ENCODE data around the gene TSPAN13.
"Not testable (repeated sequence)": the region's sequence is repeated elsewhere in the genome, so short reads cannot be mapped to it uniquely, and the experiment has no call there.

Gene TSPAN13

GRCh38 chr7:16740623-16740953 lies 13.0 kb upstream of the TSPAN13 start:
- in situ Hi-C loops (cut with MboI; ENCODE audit: low sequenced_read_pairs): no loop called here

DNA sequence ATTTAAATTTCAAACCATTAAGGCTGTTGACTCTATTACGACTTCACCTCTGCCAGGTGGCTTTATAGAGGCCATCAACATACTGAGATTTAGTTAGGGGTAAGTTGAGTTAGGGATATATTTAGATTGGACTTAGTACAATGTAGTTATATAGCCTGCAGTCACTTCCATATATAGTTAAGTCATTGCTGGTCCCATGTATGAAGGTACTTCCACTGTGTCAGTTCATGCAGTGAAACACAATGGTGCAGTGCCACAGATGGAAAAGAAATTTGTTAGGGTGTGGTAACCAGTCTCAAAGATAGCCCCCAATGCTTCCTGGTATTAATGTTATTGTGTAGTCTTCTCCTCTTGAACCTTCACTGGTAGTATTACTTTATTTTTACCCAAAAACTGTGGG lies 12.6 kb upstream of the TSPAN13 start:
- in situ Hi-C loops (cut with MboI; ENCODE audit: low sequenced_read_pairs): no loop called here

DNA sequence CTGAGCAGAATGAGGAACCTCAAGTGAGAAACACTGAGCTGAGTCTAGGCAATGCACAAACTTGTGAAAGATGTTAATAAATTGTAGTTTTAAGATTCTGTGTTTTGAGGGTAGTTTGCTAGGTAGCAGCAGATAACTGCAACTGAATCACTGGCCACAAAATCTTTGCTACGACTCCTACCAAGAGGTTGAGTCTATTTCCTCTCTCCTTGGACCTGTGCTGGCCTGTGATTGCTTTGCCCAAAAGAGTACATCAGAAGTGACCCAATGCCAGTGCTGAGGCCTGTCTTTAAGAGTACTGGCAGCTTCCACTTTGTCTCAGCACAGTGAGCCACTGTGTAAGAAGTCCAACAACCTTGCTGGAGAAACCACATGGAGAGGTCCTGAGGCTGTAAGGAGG lies 11.9 kb upstream of the TSPAN13 start:
- in situ Hi-C loops (cut with MboI; ENCODE audit: low sequenced_read_pairs): no loop called here

DNA sequence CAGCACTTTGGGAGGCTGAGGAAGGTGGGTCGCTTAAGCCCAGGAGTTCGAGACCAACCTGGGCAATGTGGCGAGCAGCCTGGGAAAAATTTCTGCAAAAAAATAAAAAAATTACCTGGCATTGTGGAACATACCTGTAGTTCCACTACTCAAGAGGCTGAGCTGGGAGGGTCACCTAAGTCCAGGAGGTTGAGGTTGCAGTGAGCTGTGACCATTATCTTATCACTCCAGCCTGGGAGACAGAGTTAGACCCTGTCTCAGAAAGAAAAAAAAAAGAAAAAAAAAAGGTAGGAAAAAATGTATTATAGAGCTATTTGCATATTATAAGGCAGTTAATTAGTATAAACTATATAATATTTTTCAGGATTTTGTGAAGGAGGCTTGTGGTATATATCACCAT lies 11.0 kb upstream of the TSPAN13 start:
- in situ Hi-C loops (cut with MboI; ENCODE audit: low sequenced_read_pairs): no loop called here

GRCh38 chr7:16743236-16743635 lies 10.3 kb upstream of the TSPAN13 start:
- in situ Hi-C loops (cut with MboI; ENCODE audit: low sequenced_read_pairs): no loop called here

GRCh38 chr7:16744518-16745250 lies 8.9 kb upstream of the TSPAN13 start:
- in situ Hi-C loops (cut with MboI; ENCODE audit: low sequenced_read_pairs): no loop called here

GRCh38 chr7:16745645-16746044 lies 7.9 kb upstream of the TSPAN13 start:
- in situ Hi-C loops (cut with MboI; ENCODE audit: low sequenced_read_pairs): no loop called here

DNA sequence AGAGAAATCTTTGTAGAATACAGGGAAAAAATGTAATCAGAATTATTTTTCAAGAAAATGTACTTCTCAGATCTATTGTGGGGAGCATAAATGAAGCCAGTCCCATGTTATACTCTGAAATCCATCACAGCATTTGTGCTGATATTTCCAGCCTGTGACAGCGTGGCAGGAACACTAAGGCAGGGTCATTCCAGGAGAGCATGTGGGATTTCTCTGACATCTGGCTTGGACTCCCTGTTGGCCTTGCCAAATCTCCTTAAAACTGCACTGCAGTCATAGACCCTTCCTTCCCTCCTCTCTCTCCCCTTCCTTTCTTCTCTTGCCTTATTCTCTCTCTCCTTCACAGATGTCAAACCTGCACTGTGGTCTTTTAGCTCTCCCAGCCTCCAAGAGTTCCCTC lies 6.5 kb upstream of the TSPAN13 start:
- in situ Hi-C loops (cut with MboI; ENCODE audit: low sequenced_read_pairs): no loop called here

GRCh38 chr7:16753932-16754855 lies 639 bp downstream of the TSPAN13 start:
- in situ Hi-C loops (cut with MboI; ENCODE audit: low sequenced_read_pairs): no loop called here

DNA sequence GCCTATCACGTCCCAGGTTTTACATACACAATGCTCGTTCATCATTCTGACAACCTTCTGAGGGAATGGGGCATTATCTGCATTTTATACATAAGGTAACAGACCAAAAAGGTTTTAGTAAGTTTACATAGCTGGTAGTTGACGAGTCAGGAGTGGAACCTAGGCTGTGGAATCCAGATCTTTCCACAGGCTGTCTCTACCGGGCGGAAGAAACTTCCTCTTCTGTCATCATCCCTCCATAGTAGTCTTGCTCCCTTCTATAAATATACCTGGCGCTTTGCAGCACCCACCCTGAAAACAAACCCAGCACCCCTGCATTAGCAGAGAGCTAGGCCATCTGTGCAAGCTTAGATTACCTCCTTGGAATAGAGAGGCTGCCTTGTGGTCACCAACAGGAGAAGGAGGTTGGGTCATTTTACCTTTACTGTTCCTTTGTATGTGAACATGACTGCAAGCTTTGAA lies 1.3 kb downstream of the TSPAN13 start:
- in situ Hi-C loops (cut with MboI; ENCODE audit: low sequenced_read_pairs): no loop called here

- in situ Hi-C loops (cut with MboI; ENCODE audit: low sequenced_read_pairs): no loop called here
Observed at GRCh38 chr7:16755397-16755796, 1.8 kb downstream of the TSPAN13 start.

DNA sequence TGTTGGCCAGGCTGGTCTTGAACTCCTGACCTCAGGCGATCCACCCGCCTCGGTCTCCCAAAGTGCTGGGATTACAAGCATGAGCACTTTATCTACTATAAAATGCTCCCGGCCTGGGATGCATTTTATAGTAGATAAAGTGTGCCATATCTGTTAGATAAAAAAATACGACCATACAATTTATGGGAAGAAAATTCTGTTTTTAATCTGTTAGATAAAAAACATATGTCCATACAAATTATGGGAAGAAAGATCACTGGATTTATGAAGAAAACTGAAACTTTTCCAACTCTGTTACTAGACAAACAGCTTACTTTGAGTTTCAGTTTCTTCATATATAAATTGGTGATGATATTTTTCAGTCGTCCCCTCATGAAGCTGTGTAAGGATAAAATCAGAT lies 4.5 kb downstream of the TSPAN13 start:
- in situ Hi-C loops (cut with MboI; ENCODE audit: low sequenced_read_pairs): no loop called here

DNA sequence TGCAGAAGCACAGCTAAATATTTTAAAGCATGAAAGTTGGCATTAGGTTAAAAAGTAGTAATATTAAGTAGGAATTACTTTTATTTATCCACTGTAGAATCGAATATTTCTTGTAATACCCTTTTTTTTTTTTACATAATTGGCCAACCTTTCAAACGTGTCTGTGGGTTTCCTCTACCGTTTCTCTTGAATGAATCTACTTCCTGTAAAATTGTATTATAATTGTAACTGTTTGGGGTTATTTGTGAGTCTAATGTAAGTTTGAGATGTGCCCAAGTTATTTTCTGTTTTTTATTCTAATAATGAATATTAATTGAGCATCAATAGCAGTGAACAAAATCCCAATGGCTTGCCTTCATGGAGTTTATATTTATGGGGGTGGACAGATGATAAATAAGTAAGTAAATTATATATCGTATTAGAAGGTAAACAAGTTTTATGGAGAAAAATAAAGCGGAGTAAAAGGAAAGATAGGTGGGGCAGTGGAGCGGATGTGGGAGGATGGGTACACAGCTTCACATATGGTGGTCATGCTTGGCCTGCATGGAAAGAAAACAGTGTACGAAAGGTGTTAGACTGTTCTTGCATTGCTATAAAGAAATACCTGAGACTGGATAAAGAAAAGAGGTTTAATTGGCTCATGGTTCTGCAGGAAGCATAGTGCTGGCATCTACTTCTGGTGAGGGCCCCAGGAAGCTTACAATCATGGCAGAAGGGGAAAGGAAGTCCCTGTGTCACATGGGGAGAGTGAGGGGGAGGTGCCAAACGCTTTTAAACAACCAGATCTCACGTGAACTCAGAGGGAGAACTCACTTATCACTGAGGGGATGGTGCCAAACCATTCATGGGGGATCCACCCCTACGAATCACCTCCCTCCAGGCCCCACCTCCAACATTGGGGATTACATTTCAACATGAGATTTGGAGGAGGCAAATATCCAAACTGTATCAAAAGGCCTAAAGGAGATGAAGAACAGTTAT lies 5.4 kb downstream of the TSPAN13 start:
- in situ Hi-C loops (cut with MboI; ENCODE audit: low sequenced_read_pairs): no loop called here

GRCh38 chr7:16759840-16760239 lies 6.3 kb downstream of the TSPAN13 start:
- in situ Hi-C loops (cut with MboI; ENCODE audit: low sequenced_read_pairs): no loop called here

DNA sequence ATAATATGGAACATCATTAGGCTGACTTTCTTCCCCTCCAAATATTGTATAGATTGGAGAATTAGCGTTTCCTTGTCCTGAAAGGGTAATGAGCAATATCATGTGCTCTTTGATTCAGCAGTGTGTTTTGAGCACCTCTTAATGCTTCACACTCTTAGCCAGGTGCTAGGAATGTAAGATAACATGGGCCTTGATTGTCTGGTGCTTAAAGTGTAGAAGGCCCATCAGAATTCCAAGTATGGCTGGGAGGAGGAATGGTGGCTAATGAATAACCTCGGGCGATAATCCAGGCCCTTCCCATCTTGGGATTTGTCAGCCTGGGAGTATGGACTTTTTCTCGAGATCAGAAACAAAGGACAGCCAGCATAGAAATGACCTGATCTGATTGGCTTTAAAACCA lies 8.6 kb downstream of the TSPAN13 start:
- in situ Hi-C loops (cut with MboI; ENCODE audit: low sequenced_read_pairs): no loop called here

DNA sequence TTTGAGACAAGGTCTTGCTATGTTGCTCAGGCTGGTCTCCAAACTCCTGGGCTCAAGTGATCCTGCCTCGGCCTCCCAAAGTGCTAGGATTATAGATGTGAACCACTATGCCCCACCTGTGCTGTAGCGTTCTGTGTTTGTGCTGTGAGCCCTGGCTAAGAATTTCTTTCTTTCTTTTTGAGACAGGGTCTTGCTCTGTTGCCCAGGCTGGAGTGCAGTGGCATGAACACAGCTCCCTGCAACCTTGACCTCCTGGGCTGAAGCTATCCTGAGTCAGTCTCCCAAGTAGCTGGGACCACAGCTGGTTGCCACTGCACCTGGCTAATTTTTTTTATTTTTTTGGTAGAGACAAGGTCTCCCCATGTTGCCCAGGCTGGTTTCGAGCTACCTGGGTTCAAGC lies 11.4 kb downstream of the TSPAN13 start:
- in situ Hi-C loops (cut with MboI; ENCODE audit: low sequenced_read_pairs): no loop called here

- in situ Hi-C loops (cut with MboI; ENCODE audit: low sequenced_read_pairs): no loop called here
Observed at GRCh38 chr7:16765436-16765859, 11.9 kb downstream of the TSPAN13 start.

GRCh38 chr7:16769994-16770393 lies 16.4 kb downstream of the TSPAN13 start:
- in situ Hi-C loops (cut with MboI; ENCODE audit: low sequenced_read_pairs): not testable (repeated sequence)

DNA sequence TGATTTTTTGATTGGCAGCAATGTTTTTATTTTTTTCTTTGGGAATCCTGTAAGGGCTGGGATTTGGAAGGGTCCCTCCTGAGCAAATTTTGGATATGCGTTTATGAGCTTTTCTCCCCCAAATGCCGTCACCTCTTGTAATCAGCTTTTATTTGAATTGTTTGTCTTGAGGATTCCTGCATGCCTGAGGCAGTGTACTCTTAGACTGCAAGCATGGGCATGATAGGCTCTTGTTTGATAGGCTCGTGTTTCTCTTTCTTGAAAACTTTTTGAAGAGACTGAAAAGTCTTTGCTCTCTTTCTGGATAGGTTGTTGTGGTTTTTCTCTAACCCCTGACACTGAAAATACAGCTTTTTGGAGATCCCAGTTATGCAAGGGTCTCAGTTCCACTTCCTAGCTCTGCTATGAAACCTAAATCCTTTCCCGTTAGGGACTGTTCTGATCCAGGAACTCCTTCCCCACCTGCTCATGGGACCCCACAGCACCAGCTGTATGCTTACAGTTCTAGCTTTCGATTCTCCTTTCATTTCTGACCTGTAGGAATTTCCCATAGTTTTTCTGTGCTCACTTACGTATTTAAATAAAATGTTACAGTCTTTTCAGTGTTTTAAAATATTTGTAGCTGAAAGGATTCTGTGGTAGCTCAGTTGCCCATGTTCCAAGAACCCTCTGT lies 17.2 kb downstream of the TSPAN13 start:
- in situ Hi-C loops (cut with MboI; ENCODE audit: low sequenced_read_pairs): no loop called here

GRCh38 chr7:16773326-16773725 lies 19.8 kb downstream of the TSPAN13 start:
- in situ Hi-C loops (cut with MboI; ENCODE audit: low sequenced_read_pairs): no loop called here

Measured in HL-60/S4 (cell line).